Caco-2 (cell line): ENCODE data around the gene TSPAN9. TPM values are rescaled to one million over a fixed set of nuclear protein-coding genes. Genes with fewer than 3 reads are reported as not detected.
A peak's percentile ranks its signal among the peaks of the same experiment; 100 is the strongest.

Experiments used
- BruUV-seq: library from RNA; stranded (reverse); fragments of 400-500 nt; replicated peaks from 2 replicates; lab custom pipeline; 2021; lab: Mats Ljungman, UMichigan
- CTCF ChIA-PET: fragments of 300-600 bp; sonication (Branson Sonifier 250); formaldehyde crosslinking; loops from one replicate; lab custom pipeline; 2022; ENCODE audit warnings: antibody characterized with exemption; lab: Charles Lee
- POLR2A ChIA-PET: fragments of 300-600 bp; sonication (Branson Sonifier 250); formaldehyde crosslinking; loops from one replicate; lab custom pipeline; 2022; ENCODE audit warnings: antibody characterized with exemption; lab: Charles Lee
- DNase-seq, 2 experiments: peaks; one replicate each; pipeline versions ENCODE4 v3.0.0 to v3.0.0-alpha.2; 2020 to 2022
- H3K27me3 ChIP-seq: replicated peaks from 2 replicates; pipeline ENCODE4 v1.6.0; 2011; ENCODE audit warnings: low read length; ENCODE audit not compliant: control insufficient read depth, insufficient read depth
- H3K36me3 ChIP-seq: 2 replicates; pipeline ENCODE4 v1.5.1; 2011; ENCODE audit warnings: low read length; ENCODE audit not compliant: control insufficient read depth, insufficient read depth
- H3K4me1 ChIP-seq: fragments of 250-450 bp; sonication (Bioruptor Pico); 2 replicates; pipeline ENCODE4 v1.5.1; 2020; ENCODE audit warnings: mild to moderate bottlenecking
- H3K4me3 ChIP-seq: 2 replicates; pipeline ENCODE4 v1.5.1; 2011; ENCODE audit warnings: low read depth, mild to moderate bottlenecking, control low read depth, low read length
- H3K9me3 ChIP-seq: fragments of 250-450 bp; sonication (Bioruptor Pico); 2 replicates; pipeline ENCODE4 v1.5.1; 2020; ENCODE audit warnings: mild to moderate bottlenecking, moderate library complexity
- H3K27ac Mint-ChIP-seq: one replicate; pipeline ENCODE4 v1.8.0; 2022; ENCODE audit warnings: mixed read lengths; ENCODE audit not compliant: unreplicated experiment
- H3K27me3 Mint-ChIP-seq: one replicate; pipeline ENCODE4 v1.8.0; 2022; ENCODE audit warnings: mixed read lengths; ENCODE audit not compliant: insufficient read depth, unreplicated experiment
- H3K36me3 Mint-ChIP-seq: one replicate; pipeline ENCODE4 v1.8.0; 2022; ENCODE audit warnings: mild to moderate bottlenecking, mixed read lengths; ENCODE audit not compliant: insufficient read depth, unreplicated experiment
- H3K4me1 Mint-ChIP-seq: one replicate; pipeline ENCODE4 v1.8.0; 2022; ENCODE audit warnings: low read depth, mixed read lengths; ENCODE audit not compliant: unreplicated experiment
- H3K4me3 Mint-ChIP-seq: one replicate; pipeline ENCODE4 v1.8.0; 2022; ENCODE audit warnings: mild to moderate bottlenecking, moderate library complexity, mixed read lengths; ENCODE audit not compliant: unreplicated experiment
- H3K9me3 Mint-ChIP-seq: one replicate; pipeline ENCODE4 v1.8.0; 2022; ENCODE audit warnings: mixed read lengths; ENCODE audit not compliant: unreplicated experiment
- CTCF ChIP-seq, 2 experiments: fragments of 200-600 bp in 1 of 2; IDR thresholded peaks; 1 replicate in 1 of 2; 2 replicates in 1 of 2; pipeline versions ENCODE4 v1.5.1 to v1.8.0; 2011 to 2022; ENCODE audit warnings: antibody characterized with exemption in 1 of 2, control low read depth in 1 of 2, inconsistent platforms in 1 of 2, low read depth in 1 of 2, low read length in 1 of 2, mild to moderate bottlenecking in 1 of 2, moderate library complexity in 1 of 2; ENCODE audit not compliant: insufficient read depth in 1 of 2, severe bottlenecking in 1 of 2, unreplicated experiment in 1 of 2
- intact Hi-C: fragments of 100-400 bp; cut with micrococcal nuclease; formaldehyde crosslinking; loops from one replicate; pipeline ENCODE4 v1.10.0; 2022; ENCODE audit not compliant: unreplicated experiment
- total RNA-seq: library from RNA; stranded (reverse); gene quantifications from 2 replicates; pipeline ENCODE4 v1.2.3, GENCODE V29; 2022

TSPAN9 gene
- total RNA-seq, 1 experiment from 2014 or later: 49.1 TPM

- H3K36me3 Mint-ChIP-seq: peaks cover 8% of the 10 kb centered on the region
- ChIA-PET POLR2A (interaction anchor here (0.5 kb wide), 1 partner anchor 63 kb away, joined by 3 read pairs; no protein-coding TSS in a partner anchor), CTCF (interaction anchor here (0.6 to 1.4 kb wide), 7 partner anchors 13 to 257 kb away, joined by 3 to 6 read pairs (median 3); no protein-coding TSS in a partner anchor)
- Histone ChIP-seq H3K27me3 (no peaks in the 10 kb centered on the region), H3K4me1 (0 out of 2 replicates have a peak, but pooled peaks cover 7% of the 10 kb centered on the region), H3K36me3 (no peaks in the 10 kb centered on the region), H3K4me3 (peak overlapping the region; percentile 61), H3K9me3 (no peaks in the 10 kb centered on the region)
- peak overlapping the region; percentile 89 for H3K4me3 Mint-ChIP-seq
- no peak overlapping the region for H3K27ac Mint-ChIP-seq
- peaks cover 13% of the 10 kb centered on the region for H3K4me1 Mint-ChIP-seq
- DNase-seq: peak; percentile 72 to 78
- peaks cover 8% of the 10 kb centered on the region for H3K27me3 Mint-ChIP-seq
- BruUV-seq: no TSS peak
- peak; percentile 7 to 28 for TF ChIP-seq CTCF (IDR thresholded peaks at IDR 0.05; ENCODE audit: insufficient read depth in 1 of 2, low read depth in 1 of 2, low read length in 1 of 2, severe bottlenecking in 1 of 2, unreplicated experiment in 1 of 2)
- intact Hi-C loops: loop anchor here (1.0 to 5.0 kb wide), 3 partner anchors 34 to 123 kb away; no protein-coding TSS in a partner anchor
- no peaks in the 10 kb centered on the region for H3K9me3 Mint-ChIP-seq
These were observed 122.4 kb downstream of the TSPAN9 start for GRCh38 chr12:3199551-3200031.

GRCh38 chr12:3200032-3200617 is 122.9 kb downstream of the TSPAN9 start:
- no peaks in the 10 kb centered on the region for H3K36me3 ChIP-seq
- no peaks in the 10 kb centered on the region for H3K27me3 ChIP-seq
- no peaks in the 10 kb centered on the region for H3K9me3 ChIP-seq
- H3K4me1 ChIP-seq: 0 out of 2 replicates have a peak, but pooled peaks cover 7% of the 10 kb centered on the region
- ChIA-PET POLR2A (interaction anchor here (0.8 kb wide), 1 partner anchor 65 kb away, joined by 3 read pairs; no protein-coding TSS in a partner anchor), CTCF (interaction anchor here (0.6 to 0.7 kb wide), 3 partner anchors 28 to 257 kb away, joined by 3 to 4 read pairs (median 3); no protein-coding TSS in a partner anchor)
- Mint-ChIP-seq H3K27me3 (peaks cover 8% of the 10 kb centered on the region), H3K4me3 (peak overlapping the region; percentile 89), H3K9me3 (no peaks in the 10 kb centered on the region), H3K27ac (no peak overlapping the region), H3K36me3 (peaks cover 8% of the 10 kb centered on the region), H3K4me1 (peaks cover 13% of the 10 kb centered on the region)
- H3K4me3 ChIP-seq: peak overlapping the region; percentile 61
- DNase-seq: peak; percentile 82 to 89
- intact Hi-C loops: loop anchor here (1.0 to 5.0 kb wide), 2 partner anchors 42 to 124 kb away; no protein-coding TSS in a partner anchor
- no peak for TF ChIP-seq CTCF (IDR thresholded peaks at IDR 0.05; ENCODE audit: insufficient read depth in 1 of 2, low read depth in 1 of 2, low read length in 1 of 2, severe bottlenecking in 1 of 2, unreplicated experiment in 1 of 2)
- BruUV-seq: no TSS peak

GRCh38 chr12:3200814-3201233 is 123.6 kb downstream of the TSPAN9 start:
- intact Hi-C loops: loop anchor here (1.0 to 5.0 kb wide), 2 partner anchors 41 to 125 kb away; no protein-coding TSS in a partner anchor

More at GRCh38 chr12:3200814-3201233, 123.6 kb downstream of the TSPAN9 start:
- Histone ChIP-seq H3K4me3 (peak overlapping the region; percentile 61), H3K36me3 (no peaks in the 10 kb centered on the region), H3K27me3 (no peaks in the 10 kb centered on the region), H3K9me3 (no peaks in the 10 kb centered on the region), H3K4me1 (0 out of 2 replicates have a peak, but pooled peaks cover 7% of the 10 kb centered on the region)
- Mint-ChIP-seq H3K4me1 (peaks cover 13% of the 10 kb centered on the region), H3K9me3 (no peaks in the 10 kb centered on the region), H3K4me3 (peak overlapping the region; percentile 89), H3K27me3 (peaks cover 8% of the 10 kb centered on the region), H3K27ac (no peak overlapping the region), H3K36me3 (peaks cover 8% of the 10 kb centered on the region)
- peak in 1 of 2 experiments; percentile 4 for TF ChIP-seq CTCF (IDR thresholded peaks at IDR 0.05; ENCODE audit: insufficient read depth in 1 of 2, low read depth in 1 of 2, low read length in 1 of 2, severe bottlenecking in 1 of 2, unreplicated experiment in 1 of 2)
- no TSS peak for BruUV-seq
- CTCF ChIA-PET: interaction anchor here (0.6 kb wide), 1 partner anchor 29 kb away, joined by 4 read pairs; no protein-coding TSS in a partner anchor
- POLR2A ChIA-PET: interaction anchor here (0.8 kb wide), 1 partner anchor 66 kb away, joined by 3 read pairs; no protein-coding TSS in a partner anchor
- DNase-seq: peak in 1 of 2 experiments; percentile 32
